Liver (tissue), 9 donors: ENCODE results near the gene OSTM1. TPM values are rescaled to one million over a fixed set of nuclear protein-coding genes. Genes with fewer than 3 reads are reported as not detected.

Experiments
- DNase-seq: peaks from one replicate; pipeline ENCODE4 v3.0.0-alpha.2; 2017; ENCODE audit warnings: low spot score
- H3K27ac ChIP-seq, 2 donors: one replicate each; pipeline ENCODE4 v1.7.0; 2013; ENCODE audit warnings: inconsistent platforms in 2 of 2, low read length in 2 of 2, control low read depth in 1 of 2, low read depth in 1 of 2, mild to moderate bottlenecking in 1 of 2
- H3K27me3 ChIP-seq, 4 donors: one replicate each; pipeline versions ENCODE4 v1.6.1 to v1.7.0; 2013; ENCODE audit warnings: low read length in 3 of 4, inconsistent platforms in 1 of 4, mild to moderate bottlenecking in 1 of 4, moderate library complexity in 1 of 4; ENCODE audit not compliant: control insufficient read depth in 4 of 4, insufficient read depth in 4 of 4
- H3K36me3 ChIP-seq, 4 donors: one replicate each; pipeline versions ENCODE4 v1.6.1 to v1.7.0; 2013; ENCODE audit warnings: low read length in 3 of 4, mild to moderate bottlenecking in 3 of 4, low read depth in 1 of 4, moderate library complexity in 1 of 4; ENCODE audit not compliant: control insufficient read depth in 4 of 4, insufficient read depth in 3 of 4
- H3K4me1 ChIP-seq, 4 donors: one replicate each; pipeline versions ENCODE4 v1.6.1 to v1.7.0; 2013; ENCODE audit warnings: low read length in 3 of 4, mild to moderate bottlenecking in 3 of 4, moderate library complexity in 1 of 4; ENCODE audit not compliant: control insufficient read depth in 4 of 4, insufficient read depth in 4 of 4
- H3K4me3 ChIP-seq, 3 donors: one replicate each; pipeline versions ENCODE4 v1.6.1 to v1.7.0; 2013; ENCODE audit warnings: low read length in 3 of 3, control low read depth in 1 of 3, low read depth in 1 of 3, mild to moderate bottlenecking in 1 of 3
- H3K9ac ChIP-seq, 2 donors: one replicate each; pipeline ENCODE4 v1.7.0; 2013; ENCODE audit warnings: low read length in 2 of 2, mild to moderate bottlenecking in 2 of 2, moderate library complexity in 2 of 2, control low read depth in 1 of 2, low read depth in 1 of 2
- H3K9me3 ChIP-seq, 4 donors: one replicate each; pipeline versions ENCODE4 v1.6.1 to v1.7.0; 2013; ENCODE audit warnings: low read length in 3 of 4; ENCODE audit not compliant: control insufficient read depth in 4 of 4
- EGR1 ChIP-seq, 2 donors: IDR thresholded peaks; 2 replicates each; pipeline ENCODE4 v1.6.1; 2016 to 2018; ENCODE audit warnings: antibody characterized with exemption in 2 of 2, low read depth in 2 of 2
- FOXA1 ChIP-seq: IDR thresholded peaks from 2 replicates; pipeline ENCODE4 v1.6.1; 2016; ENCODE audit warnings: antibody characterized with exemption
- FOXA2 ChIP-seq: IDR thresholded peaks from 2 replicates; pipeline ENCODE4 v1.6.1; 2016; ENCODE audit warnings: antibody characterized with exemption
- GABPA ChIP-seq, 2 donors: IDR thresholded peaks in 1 of 2; conservative IDR thresholded peaks in 1 of 2; 2 replicates each; pipeline ENCODE4 v1.6.1; 2016; ENCODE audit warnings: antibody characterized with exemption in 2 of 2, mild to moderate bottlenecking in 1 of 2, moderate library complexity in 1 of 2
- HNF4A ChIP-seq, 2 donors: conservative IDR thresholded peaks; 2 replicates each; pipeline ENCODE4 v1.6.1; 2016; ENCODE audit warnings: antibody characterized with exemption in 2 of 2, mild to moderate bottlenecking in 2 of 2
- HNF4G ChIP-seq: IDR thresholded peaks from 2 replicates; pipeline ENCODE4 v1.6.1; 2016; ENCODE audit warnings: antibody characterized with exemption
- JUND ChIP-seq, 2 donors: IDR thresholded peaks; 2 replicates each; pipeline ENCODE4 v1.6.1; 2016; ENCODE audit warnings: antibody characterized with exemption in 2 of 2
- NR2F2 ChIP-seq: IDR thresholded peaks from 2 replicates; pipeline ENCODE4 v1.6.1; 2016; ENCODE audit warnings: antibody characterized with exemption
- RAD21 ChIP-seq, 2 donors: IDR thresholded peaks; 2 replicates each; pipeline ENCODE4 v1.6.1; 2016; ENCODE audit warnings: antibody characterized with exemption in 2 of 2, mild to moderate bottlenecking in 2 of 2
- RXRA ChIP-seq, 2 donors: IDR thresholded peaks; 2 replicates each; pipeline ENCODE4 v1.6.1; 2017 to 2018; ENCODE audit warnings: antibody characterized with exemption in 2 of 2, mild to moderate bottlenecking in 1 of 2
- SP1 ChIP-seq: IDR thresholded peaks from 2 replicates; pipeline ENCODE4 v1.6.1; 2018; ENCODE audit warnings: antibody characterized with exemption, mild to moderate bottlenecking
- TAF1 ChIP-seq: conservative IDR thresholded peaks from 2 replicates; pipeline ENCODE4 v1.6.1; 2016; ENCODE audit warnings: antibody characterized with exemption, mild to moderate bottlenecking
- YY1 ChIP-seq: IDR thresholded peaks from 2 replicates; pipeline ENCODE4 v1.6.1; 2016; ENCODE audit warnings: antibody characterized with exemption, mild to moderate bottlenecking
- WGBS: extraction: QIAGEN DNeasy Blood & Tissue Kit; methylation state at CpG from one replicate; pipeline ENCODE4 v1.1.7; 2013; 5-methylcytosine and 5-hydroxymethylcytosine counted together
- polyA plus RNA-seq, 2 donors: library from polyadenylated mRNA; stranded (reverse) in 1 of 2; unstranded in 1 of 2; fragments of 200-250 nt in 1 of 2; fragments of >200 nt in 1 of 2; fragmentation: Nextera tagmentation in 1 of 2; extraction: Ambion mirVana in 1 of 2; gene quantifications; one replicate each; pipeline versions ENCODE4 v1.2.1 to v1.2.3, GENCODE V29; 2013 to 2015
- total RNA-seq, 2 donors: library from RNA; depleted of rRNA; stranded (reverse); fragments of >200 nt; gene quantifications; one replicate each; pipeline ENCODE4 v1.2.3, GENCODE V29; 2014
- TF ChIP-seq, protein P1 (sequence below): IDR thresholded peaks from 2 replicates; pipeline ENCODE4 v1.6.1; 2016; ENCODE audit warnings: antibody characterized with exemption, mild to moderate bottlenecking
- TF ChIP-seq, protein P2 (sequence below): IDR thresholded peaks from 2 replicates; pipeline ENCODE4 v1.6.1; 2016; ENCODE audit warnings: antibody characterized with exemption
- TF ChIP-seq, protein P3 (sequence below): IDR thresholded peaks from 2 replicates; pipeline ENCODE4 v1.6.1; 2016; ENCODE audit warnings: antibody characterized with exemption
- TF ChIP-seq, protein P4 (sequence below): fragments of 150-350 bp; IDR thresholded peaks from 2 replicates; pipeline ENCODE4 v1.5.1; 2017; ENCODE audit warnings: improper control_type of control experiment, low read depth, low read length; ENCODE audit not compliant: missing input control
- TF ChIP-seq, protein P5 (sequence below): IDR thresholded peaks from 2 replicates; pipeline ENCODE4 v1.6.1; 2016; ENCODE audit warnings: antibody characterized with exemption
- donor health status: healthy.
- donor health status: healthy.
- donor health status: healthy.
- donor health status: healthy.
- donor health status: healthy.

OSTM1 gene, protein sequence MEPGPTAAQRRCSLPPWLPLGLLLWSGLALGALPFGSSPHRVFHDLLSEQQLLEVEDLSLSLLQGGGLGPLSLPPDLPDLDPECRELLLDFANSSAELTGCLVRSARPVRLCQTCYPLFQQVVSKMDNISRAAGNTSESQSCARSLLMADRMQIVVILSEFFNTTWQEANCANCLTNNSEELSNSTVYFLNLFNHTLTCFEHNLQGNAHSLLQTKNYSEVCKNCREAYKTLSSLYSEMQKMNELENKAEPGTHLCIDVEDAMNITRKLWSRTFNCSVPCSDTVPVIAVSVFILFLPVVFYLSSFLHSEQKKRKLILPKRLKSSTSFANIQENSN
- 10 to 100 TPM; 11.0 to 33.3 TPM for total RNA-seq
- 10 to 100 TPM in 1 of 2 donors, 1 to 10 TPM in 1; 8.8 to 11.6 TPM for polyA plus RNA-seq

DNA sequence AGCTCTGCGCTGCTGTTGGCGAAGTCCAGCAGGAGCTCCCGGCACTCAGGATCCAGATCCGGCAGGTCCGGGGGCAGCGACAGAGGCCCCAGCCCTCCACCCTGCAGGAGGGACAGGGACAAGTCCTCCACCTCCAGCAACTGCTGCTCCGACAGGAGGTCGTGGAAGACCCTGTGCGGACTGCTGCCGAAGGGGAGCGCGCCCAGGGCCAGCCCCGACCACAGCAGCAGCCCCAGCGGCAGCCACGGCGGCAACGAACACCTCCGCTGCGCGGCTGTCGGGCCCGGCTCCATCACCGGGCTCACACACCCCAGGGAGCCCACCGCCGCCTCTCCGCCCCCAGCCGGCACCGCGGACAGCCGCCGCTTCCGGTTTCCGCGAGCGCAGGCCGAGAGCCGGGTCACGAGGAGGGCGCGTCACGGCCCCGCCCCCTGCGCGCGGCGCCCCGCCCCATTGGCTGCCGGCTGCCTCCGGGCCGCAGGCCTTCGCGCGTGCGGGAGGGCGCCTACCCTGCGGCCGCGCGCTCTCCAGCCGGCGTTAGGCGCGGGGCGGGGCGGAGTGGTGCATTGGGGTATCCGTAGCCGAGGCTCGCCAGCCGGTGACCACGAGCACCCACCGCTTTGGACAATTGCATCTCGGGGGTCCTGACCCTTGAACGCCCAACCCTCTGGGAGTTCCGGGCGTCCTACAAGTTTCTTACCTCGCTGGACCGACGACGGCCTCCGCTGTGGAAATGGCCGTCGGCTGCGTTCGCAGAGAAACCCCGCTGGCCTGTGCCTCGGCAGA, at the start of gene OSTM1:
TSS of gene OSTM1 (minus strand) at position 383 of the 786 bp plus-strand sequence. CDS start at position 293, 90 bp downstream.
- H3K9me3 ChIP-seq, result no peaks in the 10 kb centered on the region
- no peak for TF ChIP-seq TAF1
- peak; percentile 94 for TF ChIP-seq YY1
- TF ChIP-seq GABPA (IDR thresholded peaks at IDR 0.05 in 1 of 2, conservative IDR thresholded peaks at IDR 0.05 in 1 of 2), result no peak
- TF ChIP-seq SP1, result peak; percentile 44
- no peak for TF ChIP-seq RAD21 (IDR thresholded peaks at IDR 0.05)
- TF ChIP-seq RXRA (IDR thresholded peaks at IDR 0.05), result no peak
- TF ChIP-seq, protein P1, sequence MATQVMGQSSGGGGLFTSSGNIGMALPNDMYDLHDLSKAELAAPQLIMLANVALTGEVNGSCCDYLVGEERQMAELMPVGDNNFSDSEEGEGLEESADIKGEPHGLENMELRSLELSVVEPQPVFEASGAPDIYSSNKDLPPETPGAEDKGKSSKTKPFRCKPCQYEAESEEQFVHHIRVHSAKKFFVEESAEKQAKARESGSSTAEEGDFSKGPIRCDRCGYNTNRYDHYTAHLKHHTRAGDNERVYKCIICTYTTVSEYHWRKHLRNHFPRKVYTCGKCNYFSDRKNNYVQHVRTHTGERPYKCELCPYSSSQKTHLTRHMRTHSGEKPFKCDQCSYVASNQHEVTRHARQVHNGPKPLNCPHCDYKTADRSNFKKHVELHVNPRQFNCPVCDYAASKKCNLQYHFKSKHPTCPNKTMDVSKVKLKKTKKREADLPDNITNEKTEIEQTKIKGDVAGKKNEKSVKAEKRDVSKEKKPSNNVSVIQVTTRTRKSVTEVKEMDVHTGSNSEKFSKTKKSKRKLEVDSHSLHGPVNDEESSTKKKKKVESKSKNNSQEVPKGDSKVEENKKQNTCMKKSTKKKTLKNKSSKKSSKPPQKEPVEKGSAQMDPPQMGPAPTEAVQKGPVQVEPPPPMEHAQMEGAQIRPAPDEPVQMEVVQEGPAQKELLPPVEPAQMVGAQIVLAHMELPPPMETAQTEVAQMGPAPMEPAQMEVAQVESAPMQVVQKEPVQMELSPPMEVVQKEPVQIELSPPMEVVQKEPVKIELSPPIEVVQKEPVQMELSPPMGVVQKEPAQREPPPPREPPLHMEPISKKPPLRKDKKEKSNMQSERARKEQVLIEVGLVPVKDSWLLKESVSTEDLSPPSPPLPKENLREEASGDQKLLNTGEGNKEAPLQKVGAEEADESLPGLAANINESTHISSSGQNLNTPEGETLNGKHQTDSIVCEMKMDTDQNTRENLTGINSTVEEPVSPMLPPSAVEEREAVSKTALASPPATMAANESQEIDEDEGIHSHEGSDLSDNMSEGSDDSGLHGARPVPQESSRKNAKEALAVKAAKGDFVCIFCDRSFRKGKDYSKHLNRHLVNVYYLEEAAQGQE, result peak; percentile 35
- H3K27me3 ChIP-seq, result no peaks in the 10 kb centered on the region
- H3K4me1 ChIP-seq, result peaks cover 1 to 16% (median 5%) of the 10 kb centered on the region in 4 donors
- peak; percentile 96 for DNase-seq
- peak within 1 kb of the TSS; percentile 84 to 92 for H3K9ac ChIP-seq
- under 1% methylated on average over 86 of the region's 86 CpGs for WGBS
- no peaks in the 10 kb centered on the region for H3K36me3 ChIP-seq
- peak within 1 kb of the TSS; percentile 85 to 100 (median 89) for H3K4me3 ChIP-seq
- H3K27ac ChIP-seq, result peak within 1 kb of the TSS; percentile 64 to 80

DNA sequence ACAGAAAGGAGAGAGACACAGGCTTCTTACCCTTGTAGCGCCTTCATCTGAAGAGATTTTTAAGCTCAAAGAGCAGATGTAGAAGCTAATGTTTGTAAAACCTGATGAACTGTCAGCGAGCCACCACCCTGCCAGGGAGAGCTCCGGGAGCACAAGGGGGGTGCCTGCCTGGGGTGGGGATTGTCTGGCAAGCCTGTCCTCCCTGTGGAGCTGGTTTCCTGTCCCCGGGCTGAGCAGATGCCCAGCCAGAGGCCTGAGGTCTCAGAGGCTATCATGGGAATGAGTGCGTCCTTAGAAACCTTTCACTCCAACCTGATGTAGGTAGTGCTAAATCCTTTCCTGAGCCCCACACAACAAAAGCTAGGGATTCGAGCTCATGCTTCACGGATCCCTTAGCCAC, 49.4 kb upstream of the OSTM1 start:
- 28% methylated on average over 7 of the region's 7 CpGs for WGBS
- peaks cover 0 to 18% (median 6%) of the 10 kb centered on the region in 4 donors for H3K27me3 ChIP-seq
- no peak overlapping the region for H3K9ac ChIP-seq
- no peaks in the 10 kb centered on the region for H3K9me3 ChIP-seq
- H3K27ac ChIP-seq, result no peak overlapping the region
- TF ChIP-seq TAF1 (no peak), SP1 (no peak), GABPA (IDR thresholded peaks at IDR 0.05 in 1 of 2, conservative IDR thresholded peaks at IDR 0.05 in 1 of 2) (no peak), EGR1 (IDR thresholded peaks at IDR 0.05; ENCODE audit: low read depth in 2 of 2) (no peak), FOXA2 (no peak), YY1 (no peak), RXRA (IDR thresholded peaks at IDR 0.05) (no peak), HNF4G (no peak), HNF4A (conservative IDR thresholded peaks at IDR 0.05) (no peak), NR2F2 (no peak), FOXA1 (no peak), JUND (IDR thresholded peaks at IDR 0.05) (no peak), RAD21 (IDR thresholded peaks at IDR 0.05) (no peak)
- TF ChIP-seq, protein P2, sequence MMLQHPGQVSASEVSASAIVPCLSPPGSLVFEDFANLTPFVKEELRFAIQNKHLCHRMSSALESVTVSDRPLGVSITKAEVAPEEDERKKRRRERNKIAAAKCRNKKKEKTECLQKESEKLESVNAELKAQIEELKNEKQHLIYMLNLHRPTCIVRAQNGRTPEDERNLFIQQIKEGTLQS, result no peak
- TF ChIP-seq, protein P3, sequence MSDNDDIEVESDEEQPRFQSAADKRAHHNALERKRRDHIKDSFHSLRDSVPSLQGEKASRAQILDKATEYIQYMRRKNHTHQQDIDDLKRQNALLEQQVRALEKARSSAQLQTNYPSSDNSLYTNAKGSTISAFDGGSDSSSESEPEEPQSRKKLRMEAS, result no peak
- TF ChIP-seq, protein P1, result no peak
- TF ChIP-seq, protein P4, sequence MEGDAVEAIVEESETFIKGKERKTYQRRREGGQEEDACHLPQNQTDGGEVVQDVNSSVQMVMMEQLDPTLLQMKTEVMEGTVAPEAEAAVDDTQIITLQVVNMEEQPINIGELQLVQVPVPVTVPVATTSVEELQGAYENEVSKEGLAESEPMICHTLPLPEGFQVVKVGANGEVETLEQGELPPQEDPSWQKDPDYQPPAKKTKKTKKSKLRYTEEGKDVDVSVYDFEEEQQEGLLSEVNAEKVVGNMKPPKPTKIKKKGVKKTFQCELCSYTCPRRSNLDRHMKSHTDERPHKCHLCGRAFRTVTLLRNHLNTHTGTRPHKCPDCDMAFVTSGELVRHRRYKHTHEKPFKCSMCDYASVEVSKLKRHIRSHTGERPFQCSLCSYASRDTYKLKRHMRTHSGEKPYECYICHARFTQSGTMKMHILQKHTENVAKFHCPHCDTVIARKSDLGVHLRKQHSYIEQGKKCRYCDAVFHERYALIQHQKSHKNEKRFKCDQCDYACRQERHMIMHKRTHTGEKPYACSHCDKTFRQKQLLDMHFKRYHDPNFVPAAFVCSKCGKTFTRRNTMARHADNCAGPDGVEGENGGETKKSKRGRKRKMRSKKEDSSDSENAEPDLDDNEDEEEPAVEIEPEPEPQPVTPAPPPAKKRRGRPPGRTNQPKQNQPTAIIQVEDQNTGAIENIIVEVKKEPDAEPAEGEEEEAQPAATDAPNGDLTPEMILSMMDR, result no peak
- TF ChIP-seq, protein P5, sequence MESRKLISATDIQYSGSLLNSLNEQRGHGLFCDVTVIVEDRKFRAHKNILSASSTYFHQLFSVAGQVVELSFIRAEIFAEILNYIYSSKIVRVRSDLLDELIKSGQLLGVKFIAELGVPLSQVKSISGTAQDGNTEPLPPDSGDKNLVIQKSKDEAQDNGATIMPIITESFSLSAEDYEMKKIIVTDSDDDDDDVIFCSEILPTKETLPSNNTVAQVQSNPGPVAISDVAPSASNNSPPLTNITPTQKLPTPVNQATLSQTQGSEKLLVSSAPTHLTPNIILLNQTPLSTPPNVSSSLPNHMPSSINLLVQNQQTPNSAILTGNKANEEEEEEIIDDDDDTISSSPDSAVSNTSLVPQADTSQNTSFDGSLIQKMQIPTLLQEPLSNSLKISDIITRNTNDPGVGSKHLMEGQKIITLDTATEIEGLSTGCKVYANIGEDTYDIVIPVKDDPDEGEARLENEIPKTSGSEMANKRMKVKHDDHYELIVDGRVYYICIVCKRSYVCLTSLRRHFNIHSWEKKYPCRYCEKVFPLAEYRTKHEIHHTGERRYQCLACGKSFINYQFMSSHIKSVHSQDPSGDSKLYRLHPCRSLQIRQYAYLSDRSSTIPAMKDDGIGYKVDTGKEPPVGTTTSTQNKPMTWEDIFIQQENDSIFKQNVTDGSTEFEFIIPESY, result no peak
- no peak overlapping the region for H3K4me3 ChIP-seq
- peaks cover 2 to 14% (median 7%) of the 10 kb centered on the region in 4 donors for H3K4me1 ChIP-seq
- H3K36me3 ChIP-seq, result no peaks in the 10 kb centered on the region
- no peak for DNase-seq
